ENCODE measurements around the gene ZNF613.
A peak's percentile ranks its signal among the peaks of the same experiment; 100 is the strongest.

The ZNF613 gene

DNA sequence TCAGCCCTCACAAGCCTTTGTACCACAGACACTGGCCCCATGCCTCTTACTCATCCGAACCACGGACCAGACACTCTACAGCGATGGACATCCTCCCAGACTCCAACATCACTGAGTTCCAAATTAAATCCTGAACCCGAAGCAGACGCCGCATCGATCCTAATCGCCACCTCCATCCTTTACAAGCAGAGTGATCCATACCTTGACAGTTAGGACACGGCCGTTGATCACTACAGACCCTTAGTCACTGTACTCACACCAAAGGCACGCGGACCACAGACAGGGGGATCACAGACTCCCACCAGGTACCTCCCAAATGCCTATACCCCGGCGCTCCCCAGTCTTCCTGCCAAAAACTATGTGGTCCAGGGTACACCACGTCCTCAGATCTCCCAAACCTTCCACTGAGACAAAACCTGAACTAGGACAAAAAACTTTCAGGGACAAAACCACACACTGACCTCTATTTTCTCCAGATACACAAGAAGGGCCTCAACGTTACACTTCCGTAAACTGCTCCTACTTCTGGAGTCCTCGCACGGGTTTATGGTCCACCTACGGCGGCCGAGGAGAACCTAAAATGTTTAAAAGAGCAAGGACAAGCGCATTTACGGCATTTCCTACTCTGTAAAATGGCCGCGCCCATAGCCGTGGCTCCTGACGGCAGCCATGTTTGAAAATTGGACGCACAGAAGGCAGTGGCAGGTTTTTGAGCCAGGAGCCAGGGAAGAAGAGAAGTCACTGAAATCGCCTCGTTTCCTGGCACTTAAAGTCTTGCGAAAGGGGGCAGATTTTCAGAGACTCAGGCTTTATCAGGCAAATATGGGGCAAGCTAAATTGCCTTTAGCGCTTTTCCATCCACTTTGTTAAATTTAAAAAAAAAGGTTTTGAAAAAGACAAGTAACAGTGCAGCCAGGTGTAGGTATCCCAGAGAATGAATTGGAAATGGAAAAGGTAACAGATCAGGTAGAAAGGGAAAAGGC, 59.3 kb downstream of the ZNF613 start, which contains the start of gene ZNF350:
TSS of gene ZNF350 (minus strand) at position 532 of the 983 bp plus-strand sequence. CDS start 12,480 bp downstream, outside the sequence.
- TF ChIP-seq, protein P1, sequence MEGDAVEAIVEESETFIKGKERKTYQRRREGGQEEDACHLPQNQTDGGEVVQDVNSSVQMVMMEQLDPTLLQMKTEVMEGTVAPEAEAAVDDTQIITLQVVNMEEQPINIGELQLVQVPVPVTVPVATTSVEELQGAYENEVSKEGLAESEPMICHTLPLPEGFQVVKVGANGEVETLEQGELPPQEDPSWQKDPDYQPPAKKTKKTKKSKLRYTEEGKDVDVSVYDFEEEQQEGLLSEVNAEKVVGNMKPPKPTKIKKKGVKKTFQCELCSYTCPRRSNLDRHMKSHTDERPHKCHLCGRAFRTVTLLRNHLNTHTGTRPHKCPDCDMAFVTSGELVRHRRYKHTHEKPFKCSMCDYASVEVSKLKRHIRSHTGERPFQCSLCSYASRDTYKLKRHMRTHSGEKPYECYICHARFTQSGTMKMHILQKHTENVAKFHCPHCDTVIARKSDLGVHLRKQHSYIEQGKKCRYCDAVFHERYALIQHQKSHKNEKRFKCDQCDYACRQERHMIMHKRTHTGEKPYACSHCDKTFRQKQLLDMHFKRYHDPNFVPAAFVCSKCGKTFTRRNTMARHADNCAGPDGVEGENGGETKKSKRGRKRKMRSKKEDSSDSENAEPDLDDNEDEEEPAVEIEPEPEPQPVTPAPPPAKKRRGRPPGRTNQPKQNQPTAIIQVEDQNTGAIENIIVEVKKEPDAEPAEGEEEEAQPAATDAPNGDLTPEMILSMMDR (conservative IDR thresholded peaks at IDR 0.05; ENCODE audit: low read depth, low read length) = no peak
- Histone ChIP-seq H2AFZ (ENCODE audit: low read depth) (peak within 1 kb of the TSS; percentile 71), H3K9ac (no peak within 1 kb of the TSS; the same call in 1 of the 2 replicates), H3K4me2 (no peak within 1 kb of the TSS; the same call in 1 of the 2 replicates), H3K79me2 (ENCODE audit: insufficient read depth, low read depth) (no peaks in the 10 kb centered on the region), H3K27me3 (ENCODE audit: insufficient read depth, low read depth) (no peaks in the 10 kb centered on the region), H4K20me1 (ENCODE audit: insufficient read depth) (no peaks in the 10 kb centered on the region), H3K4me1 (ENCODE audit: low read depth, poor library complexity, severe bottlenecking) (no peaks in the 10 kb centered on the region), H3K4me3 (IDR thresholded peaks at IDR 0.05; ENCODE audit: insufficient read depth, low read depth, low read length) (no peak within 1 kb of the TSS), H3K36me3 (ENCODE audit: insufficient read depth) (no peaks in the 10 kb centered on the region), H3K27ac (no peak within 1 kb of the TSS)

DNA sequence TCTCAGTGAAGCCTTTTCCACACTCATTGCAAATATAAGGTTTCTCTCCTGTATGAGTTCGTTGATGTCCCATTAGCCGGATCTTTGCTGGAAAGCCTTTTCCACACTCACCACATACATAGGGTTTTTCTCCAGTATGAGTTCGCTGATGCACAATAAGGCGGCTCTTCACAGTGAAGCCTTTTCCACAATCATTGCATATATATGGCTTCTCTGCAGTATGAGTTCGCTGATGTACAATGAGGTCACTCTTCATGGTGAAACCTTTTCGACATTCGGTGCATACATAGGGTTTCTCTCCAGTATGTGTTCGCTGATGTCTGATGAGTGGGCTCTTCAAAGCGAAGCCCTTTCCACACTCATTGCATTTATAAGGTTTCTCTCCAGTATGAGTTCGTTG, 66.2 kb downstream of the ZNF613 start:
- TF ChIP-seq, protein P1 (conservative IDR thresholded peaks at IDR 0.05; ENCODE audit: low read depth, low read length) = no peak
- H3K79me2 ChIP-seq (ENCODE audit: insufficient read depth, low read depth) = no peaks in the 10 kb centered on the region
- H3K27ac ChIP-seq = no peak overlapping the region
- H3K27me3 ChIP-seq (ENCODE audit: insufficient read depth, low read depth) = no peaks in the 10 kb centered on the region
- H3K4me1 ChIP-seq (ENCODE audit: low read depth, poor library complexity, severe bottlenecking) = no peaks in the 10 kb centered on the region
- H4K20me1 ChIP-seq (ENCODE audit: insufficient read depth) = no peaks in the 10 kb centered on the region
- no peak overlapping the region for H2AFZ ChIP-seq (ENCODE audit: low read depth)
- H3K36me3 ChIP-seq (ENCODE audit: insufficient read depth) = no peaks in the 10 kb centered on the region
- no peak overlapping the region for H3K4me3 ChIP-seq (IDR thresholded peaks at IDR 0.05; ENCODE audit: insufficient read depth, low read depth, low read length)
- H3K9ac ChIP-seq = no peak overlapping the region
- no peak overlapping the region for H3K4me2 ChIP-seq

DNA sequence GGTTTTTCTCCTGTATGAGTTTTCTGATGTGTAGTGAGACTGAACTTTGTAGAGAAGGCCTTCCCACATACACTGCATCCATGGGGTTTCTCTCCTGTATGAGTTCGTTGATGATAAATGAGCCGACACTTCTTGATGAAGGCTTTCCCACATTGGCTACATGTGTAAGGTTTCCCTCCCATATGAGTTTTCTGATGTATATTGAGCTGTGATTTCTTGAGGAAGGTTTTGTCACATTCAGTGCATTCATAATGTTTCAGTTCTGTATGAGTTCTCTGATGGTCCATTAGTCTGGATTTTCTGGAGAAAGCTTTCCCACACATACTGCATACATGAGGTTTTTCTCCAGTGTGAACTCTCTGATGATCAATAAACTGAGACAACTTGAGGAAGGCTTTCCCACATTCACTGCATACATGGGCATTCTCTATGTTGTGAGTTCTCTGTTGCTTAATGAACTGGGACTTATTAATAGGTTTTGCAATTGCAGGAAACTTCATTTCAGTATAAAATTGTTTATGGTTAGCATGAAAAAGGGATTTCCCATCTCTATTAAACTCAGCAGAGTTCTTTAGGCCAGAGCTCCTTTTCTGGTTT, 66.9 kb downstream of the ZNF613 start:
- no peaks in the 10 kb centered on the region for H4K20me1 ChIP-seq (ENCODE audit: insufficient read depth)
- no peaks in the 10 kb centered on the region for H3K4me1 ChIP-seq (ENCODE audit: low read depth, poor library complexity, severe bottlenecking)
- no peaks in the 10 kb centered on the region for H3K79me2 ChIP-seq (ENCODE audit: insufficient read depth, low read depth)
- TF ChIP-seq, protein P1 (conservative IDR thresholded peaks at IDR 0.05; ENCODE audit: low read depth, low read length) = no peak
- no peaks in the 10 kb centered on the region for H3K36me3 ChIP-seq (ENCODE audit: insufficient read depth)
- H3K9ac ChIP-seq = no peak overlapping the region
- H2AFZ ChIP-seq (ENCODE audit: low read depth) = no peak overlapping the region
- no peak overlapping the region for H3K27ac ChIP-seq
- no peaks in the 10 kb centered on the region for H3K27me3 ChIP-seq (ENCODE audit: insufficient read depth, low read depth)
- no peak overlapping the region for H3K4me2 ChIP-seq
- no peak overlapping the region for H3K4me3 ChIP-seq (IDR thresholded peaks at IDR 0.05; ENCODE audit: insufficient read depth, low read depth, low read length)

All from KMS-11 (cell line).